HG02759 (cell line): ENCODE data around the gene ARL17B.
A peak's percentile ranks its signal among the peaks of the same experiment; 100 is the strongest.
"Not testable (repeated sequence)": the region's sequence is repeated elsewhere in the genome, so short reads cannot be mapped to it uniquely, and the experiment has no call there.

Source experiments
- ATAC-seq: cut with Tn5 transposase; IDR thresholded peaks from one replicate; pipeline ENCODE4 v1.9.1; 2021; ENCODE audit warnings: mild to moderate bottlenecking, moderate library complexity; ENCODE audit not compliant: unreplicated experiment

The ARL17B gene

DNA sequence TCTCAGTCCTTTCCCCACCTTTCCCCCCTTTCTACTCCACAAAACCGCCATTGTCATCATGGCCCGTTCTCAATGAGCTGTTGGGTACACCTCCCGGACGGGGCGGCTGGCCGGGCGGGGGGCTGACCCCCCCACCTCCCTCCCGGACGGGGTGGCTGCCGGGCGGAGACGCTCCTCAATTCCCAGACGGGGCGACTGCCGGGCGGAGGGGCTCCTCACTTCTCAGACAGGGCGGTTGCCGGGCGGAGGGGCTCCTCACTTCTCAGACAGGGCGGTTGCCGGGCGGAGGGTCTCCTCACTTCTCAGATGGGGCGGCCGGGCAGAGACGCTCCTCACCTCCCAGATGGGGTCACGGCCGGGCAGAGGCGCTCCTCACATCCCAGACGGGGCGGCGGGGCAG is 108.8 kb downstream of the ARL17B start:
- ATAC-seq, result not testable (repeated sequence)

DNA sequence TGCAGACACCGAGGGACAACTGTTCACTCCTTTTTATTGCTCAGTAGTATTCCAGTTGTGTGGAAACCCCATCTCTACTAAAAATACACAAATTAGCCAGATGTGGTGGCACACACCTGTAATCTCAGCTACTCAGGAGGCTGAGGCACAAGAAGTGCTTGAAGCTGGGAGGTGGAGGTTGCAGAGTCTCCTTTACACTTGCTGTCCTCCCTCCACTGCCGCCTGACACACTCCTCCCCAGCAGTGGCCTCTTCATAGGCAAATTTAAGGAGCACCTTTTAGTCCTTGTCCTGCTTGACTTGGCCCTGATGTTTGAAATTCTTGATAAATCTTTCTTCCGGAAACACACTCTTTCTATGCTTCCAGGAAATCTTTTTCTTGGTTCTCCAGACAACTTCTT is 112.4 kb downstream of the ARL17B start:
- not testable (repeated sequence) for ATAC-seq

GRCh38 chr17:46244949-46245768 is 116.4 kb downstream of the ARL17B start:
- ATAC-seq, result not testable (repeated sequence)

DNA sequence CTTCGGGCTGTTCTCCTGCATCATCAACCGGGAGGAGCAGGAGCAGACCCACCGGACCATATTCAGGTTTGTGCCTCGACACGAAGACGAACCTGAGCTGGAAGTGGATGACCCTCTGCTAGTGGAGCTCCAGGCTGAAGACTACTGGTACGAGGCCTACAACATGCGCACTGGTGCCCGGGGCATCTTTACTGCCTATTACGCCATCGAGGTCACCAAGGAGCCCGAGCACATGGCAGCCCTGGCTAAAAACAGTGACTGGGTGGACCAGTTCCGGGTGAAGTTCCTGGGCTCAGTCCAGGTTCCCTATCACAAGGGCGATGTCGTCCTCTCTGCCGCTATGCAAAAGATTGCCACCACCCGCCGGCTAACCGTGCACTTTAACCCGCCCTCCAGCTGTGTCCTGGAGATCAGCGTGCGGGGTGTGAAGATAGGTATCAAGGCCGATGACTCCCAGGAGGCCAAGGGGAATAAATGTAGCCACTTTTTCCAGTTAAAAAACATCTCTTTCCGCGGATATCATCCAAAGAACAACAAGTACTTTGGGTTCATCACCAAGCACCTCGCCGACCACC is 117.1 kb downstream of the ARL17B start:
- ATAC-seq, result not testable (repeated sequence)

DNA sequence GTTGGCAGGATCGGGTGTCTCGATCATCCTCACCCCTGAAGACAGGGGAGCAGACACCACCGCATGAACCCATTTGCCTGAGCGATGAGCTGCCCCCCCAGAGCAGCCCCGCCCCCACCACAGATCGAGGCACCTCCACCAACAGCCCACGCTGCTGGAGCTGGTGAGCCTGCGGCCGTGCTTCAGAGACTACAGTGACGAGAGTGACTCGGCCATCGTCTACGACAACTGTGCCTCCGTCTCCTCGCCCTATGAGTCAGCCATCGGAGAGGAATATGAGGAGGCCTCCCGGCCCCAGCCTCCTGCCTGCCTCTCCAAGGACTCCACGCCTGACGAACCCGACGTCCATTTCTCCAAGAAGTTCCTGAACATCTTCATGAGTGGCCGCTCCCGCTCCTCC is 117.6 kb downstream of the ARL17B start:
- ATAC-seq, result not testable (repeated sequence)

DNA sequence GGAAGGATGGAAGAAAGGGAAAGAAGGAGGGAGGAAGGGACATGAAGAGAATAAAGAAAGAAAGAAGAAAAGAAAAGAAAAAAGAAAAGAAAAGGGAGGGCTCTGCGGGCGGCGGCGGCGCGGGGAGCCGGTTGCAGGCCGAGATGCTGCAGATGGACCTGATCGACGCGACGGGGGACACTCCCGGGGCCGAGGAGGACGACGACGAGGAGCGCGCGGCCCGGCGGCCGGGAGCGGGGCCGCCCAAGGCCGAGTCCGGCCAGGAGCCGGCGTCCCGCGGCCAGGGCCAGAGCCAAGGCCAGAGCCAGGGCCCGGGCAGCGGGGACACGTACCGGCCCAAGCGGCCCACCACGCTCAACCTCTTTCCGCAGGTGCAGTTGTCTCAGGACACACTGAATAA is 118.1 kb downstream of the ARL17B start:
- ATAC-seq, result not testable (repeated sequence)

GRCh38 chr17:46231359-46231758 is 130.2 kb downstream of the ARL17B start:
- not testable (repeated sequence) for ATAC-seq

- peak; percentile 100 for ATAC-seq
Measured at GRCh38 chr17:46225274-46225794, 136.2 kb downstream of the ARL17B start.

GRCh38 chr17:46224864-46225263 is 136.7 kb downstream of the ARL17B start:
- peak; percentile 45 for ATAC-seq
